ENCODE results near the gene U2AF1. TPM values are rescaled to one million over a fixed set of nuclear protein-coding genes. Genes with fewer than 3 reads are reported as not detected.
"Not testable (repeated sequence)": the region's sequence is repeated elsewhere in the genome, so short reads cannot be mapped to it uniquely, and the experiment has no call there.

The U2AF1 gene
- total RNA-seq, 1 experiment from 2014 or later: 38.0 TPM

DNA sequence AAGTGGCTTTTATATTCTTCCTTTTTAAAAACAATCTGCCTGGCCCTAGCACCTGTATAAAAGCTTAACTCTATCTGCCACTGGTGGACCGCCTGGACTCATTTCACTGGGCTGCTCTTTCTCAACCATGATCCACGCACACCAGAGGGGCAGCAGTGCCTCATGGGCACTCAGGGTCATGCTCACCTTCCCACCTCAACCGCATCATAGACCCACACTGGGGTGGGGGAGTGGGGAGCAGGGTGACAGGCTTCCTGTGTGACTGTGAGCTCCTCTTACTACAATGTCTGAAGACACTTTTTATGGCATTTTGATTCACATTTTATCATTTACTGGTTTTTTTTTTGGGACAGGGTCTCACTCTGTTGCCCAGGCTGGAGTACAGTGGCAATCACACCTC, 16.4 kb downstream of the U2AF1 start:
- H3K4me1 Mint-ChIP-seq (ENCODE audit: insufficient read depth, unreplicated experiment); H3K27me3 Mint-ChIP-seq (ENCODE audit: insufficient read depth, unreplicated experiment); POLR2A ChIA-PET; CTCF ChIA-PET; H3K4me3 Mint-ChIP-seq (ENCODE audit: unreplicated experiment); H3K9me3 Mint-ChIP-seq (ENCODE audit: unreplicated experiment); H3K36me3 Mint-ChIP-seq (ENCODE audit: insufficient read depth, unreplicated experiment); BruUV-seq (replicated peaks); DNase-seq (ENCODE audit: unreplicated experiment); intact Hi-C loops (cut with micrococcal nuclease); H3K27ac Mint-ChIP-seq (ENCODE audit: low read depth, unreplicated experiment): not testable (repeated sequence)

DNA sequence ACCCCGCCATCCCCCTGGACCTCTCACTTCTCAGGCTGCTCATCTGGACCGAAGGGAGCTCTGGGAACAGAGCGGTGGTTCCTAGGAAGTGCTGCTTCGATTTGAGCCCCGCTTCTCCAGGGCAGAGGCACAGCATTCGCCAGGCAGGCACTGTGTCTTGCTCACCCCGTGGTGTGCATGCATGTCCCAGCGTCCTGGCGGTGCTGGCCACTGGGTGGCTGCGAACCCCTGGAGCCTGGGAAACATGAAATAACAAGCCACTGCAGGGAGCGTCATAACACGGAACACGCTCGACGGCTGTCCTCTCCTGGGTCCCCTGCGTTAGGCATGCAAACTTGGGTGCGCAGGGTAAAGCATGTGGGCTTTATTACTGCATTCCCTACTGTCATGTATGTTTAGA, 17.9 kb downstream of the U2AF1 start:
- H3K27ac Mint-ChIP-seq (ENCODE audit: low read depth, unreplicated experiment); H3K9me3 Mint-ChIP-seq (ENCODE audit: unreplicated experiment); H3K4me1 Mint-ChIP-seq (ENCODE audit: insufficient read depth, unreplicated experiment); DNase-seq (ENCODE audit: unreplicated experiment); intact Hi-C loops (cut with micrococcal nuclease); POLR2A ChIA-PET; H3K36me3 Mint-ChIP-seq (ENCODE audit: insufficient read depth, unreplicated experiment); CTCF ChIA-PET; H3K4me3 Mint-ChIP-seq (ENCODE audit: unreplicated experiment); H3K27me3 Mint-ChIP-seq (ENCODE audit: insufficient read depth, unreplicated experiment): not testable (repeated sequence)
- BruUV-seq (replicated peaks): TSS peak; percentile 43

DNA sequence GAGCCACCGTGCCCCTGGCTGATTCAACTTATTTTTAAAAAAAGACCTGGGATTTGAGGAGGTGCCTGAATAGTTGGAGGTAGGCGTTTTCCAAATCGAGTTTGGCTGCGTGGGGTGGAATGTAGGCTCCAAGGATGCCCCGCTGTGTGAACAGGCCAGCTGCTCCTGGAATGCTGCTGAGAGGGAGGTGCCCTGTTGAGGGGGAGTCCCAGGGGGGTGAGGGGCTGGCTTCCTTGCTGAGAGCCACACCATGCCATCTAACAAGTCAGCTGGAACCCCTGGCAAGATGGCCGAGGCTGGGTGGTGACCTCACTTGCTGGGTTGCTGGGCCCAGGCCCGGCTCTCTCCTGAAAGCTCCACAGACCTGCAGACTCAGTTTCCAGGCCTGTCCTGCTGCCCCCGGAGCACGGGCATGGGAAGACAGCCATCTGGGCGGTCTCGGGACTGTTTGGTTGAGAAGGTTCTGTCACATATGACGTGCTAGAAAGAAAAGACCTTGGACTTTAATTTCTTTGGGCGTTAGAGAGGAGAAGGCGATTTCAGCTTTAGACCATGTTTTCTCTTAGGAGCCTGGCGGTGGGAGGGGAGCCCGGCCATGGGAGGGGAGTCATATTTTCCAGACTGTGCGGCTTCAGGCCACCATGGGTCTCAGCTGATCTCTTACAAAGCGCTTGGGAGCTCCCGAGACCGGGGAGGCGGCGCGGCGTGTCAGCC, 24.6 kb downstream of the U2AF1 start:
- H3K36me3 Mint-ChIP-seq (ENCODE audit: insufficient read depth, unreplicated experiment); H3K27ac Mint-ChIP-seq (ENCODE audit: low read depth, unreplicated experiment); BruUV-seq (replicated peaks); DNase-seq (ENCODE audit: unreplicated experiment); intact Hi-C loops (cut with micrococcal nuclease); H3K9me3 Mint-ChIP-seq (ENCODE audit: unreplicated experiment); CTCF ChIA-PET; H3K4me3 Mint-ChIP-seq (ENCODE audit: unreplicated experiment); H3K4me1 Mint-ChIP-seq (ENCODE audit: insufficient read depth, unreplicated experiment); POLR2A ChIA-PET; H3K27me3 Mint-ChIP-seq (ENCODE audit: insufficient read depth, unreplicated experiment): not testable (repeated sequence)

DNA sequence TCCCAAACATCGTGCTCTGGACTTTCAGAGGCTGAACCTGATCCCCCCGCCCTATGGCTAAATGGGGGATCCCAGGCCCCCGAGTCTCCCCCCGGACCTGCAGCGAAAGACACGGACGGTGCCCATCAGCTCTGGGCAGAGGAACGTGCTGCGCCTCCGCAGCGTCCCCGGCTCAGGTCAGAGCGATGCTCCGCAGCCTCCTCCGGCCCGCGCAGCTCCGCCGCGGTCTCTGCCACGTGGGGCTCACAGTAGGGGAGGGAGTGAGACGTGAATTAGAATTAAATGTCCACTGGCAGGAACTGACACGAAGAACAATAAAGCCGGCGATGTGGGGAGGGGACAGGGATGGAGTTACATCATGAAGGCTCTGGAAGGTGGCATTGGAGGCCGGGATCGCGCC, 30.7 kb downstream of the U2AF1 start:
- CTCF ChIA-PET; H3K4me1 Mint-ChIP-seq (ENCODE audit: insufficient read depth, unreplicated experiment); POLR2A ChIA-PET; H3K36me3 Mint-ChIP-seq (ENCODE audit: insufficient read depth, unreplicated experiment); BruUV-seq (replicated peaks); H3K9me3 Mint-ChIP-seq (ENCODE audit: unreplicated experiment); H3K27me3 Mint-ChIP-seq (ENCODE audit: insufficient read depth, unreplicated experiment); intact Hi-C loops (cut with micrococcal nuclease); H3K4me3 Mint-ChIP-seq (ENCODE audit: unreplicated experiment); DNase-seq (ENCODE audit: unreplicated experiment); H3K27ac Mint-ChIP-seq (ENCODE audit: low read depth, unreplicated experiment): not testable (repeated sequence)

DNA sequence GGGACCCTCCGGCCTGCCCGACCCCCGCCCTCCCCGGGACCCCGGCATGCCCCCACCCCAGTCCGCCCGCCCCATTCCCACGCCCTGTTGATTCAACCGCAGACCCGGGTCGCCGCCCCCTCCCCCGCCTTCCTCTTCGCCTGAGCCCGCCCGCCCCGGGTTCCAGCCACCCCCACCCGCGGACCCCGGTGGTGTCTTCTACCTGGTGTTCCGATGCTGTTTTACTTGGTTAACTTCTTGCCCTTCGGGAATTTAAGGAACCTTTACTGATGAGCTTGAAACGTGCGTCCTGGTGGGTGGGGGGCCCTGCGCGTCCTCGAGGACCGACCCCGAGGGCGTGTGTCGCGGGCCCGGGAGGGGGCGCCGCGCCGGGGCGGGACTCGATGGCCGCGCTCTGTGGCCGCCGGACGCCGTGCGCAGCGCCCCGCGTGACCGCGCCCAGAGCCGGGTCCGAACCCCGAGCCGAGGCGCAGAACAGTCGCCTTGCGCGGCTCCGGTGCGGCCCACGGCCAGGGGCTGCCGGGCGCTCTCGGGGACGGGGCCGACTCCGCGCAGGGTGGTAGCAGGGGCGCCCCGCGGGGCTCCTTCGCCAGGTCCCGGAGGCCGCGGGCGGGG, 31.2 kb downstream of the U2AF1 start:
- H3K9me3 Mint-ChIP-seq (ENCODE audit: unreplicated experiment); BruUV-seq (replicated peaks); H3K4me3 Mint-ChIP-seq (ENCODE audit: unreplicated experiment); H3K36me3 Mint-ChIP-seq (ENCODE audit: insufficient read depth, unreplicated experiment); DNase-seq (ENCODE audit: unreplicated experiment); POLR2A ChIA-PET; H3K4me1 Mint-ChIP-seq (ENCODE audit: insufficient read depth, unreplicated experiment); H3K27me3 Mint-ChIP-seq (ENCODE audit: insufficient read depth, unreplicated experiment); intact Hi-C loops (cut with micrococcal nuclease); H3K27ac Mint-ChIP-seq (ENCODE audit: low read depth, unreplicated experiment); CTCF ChIA-PET: not testable (repeated sequence)

DNA sequence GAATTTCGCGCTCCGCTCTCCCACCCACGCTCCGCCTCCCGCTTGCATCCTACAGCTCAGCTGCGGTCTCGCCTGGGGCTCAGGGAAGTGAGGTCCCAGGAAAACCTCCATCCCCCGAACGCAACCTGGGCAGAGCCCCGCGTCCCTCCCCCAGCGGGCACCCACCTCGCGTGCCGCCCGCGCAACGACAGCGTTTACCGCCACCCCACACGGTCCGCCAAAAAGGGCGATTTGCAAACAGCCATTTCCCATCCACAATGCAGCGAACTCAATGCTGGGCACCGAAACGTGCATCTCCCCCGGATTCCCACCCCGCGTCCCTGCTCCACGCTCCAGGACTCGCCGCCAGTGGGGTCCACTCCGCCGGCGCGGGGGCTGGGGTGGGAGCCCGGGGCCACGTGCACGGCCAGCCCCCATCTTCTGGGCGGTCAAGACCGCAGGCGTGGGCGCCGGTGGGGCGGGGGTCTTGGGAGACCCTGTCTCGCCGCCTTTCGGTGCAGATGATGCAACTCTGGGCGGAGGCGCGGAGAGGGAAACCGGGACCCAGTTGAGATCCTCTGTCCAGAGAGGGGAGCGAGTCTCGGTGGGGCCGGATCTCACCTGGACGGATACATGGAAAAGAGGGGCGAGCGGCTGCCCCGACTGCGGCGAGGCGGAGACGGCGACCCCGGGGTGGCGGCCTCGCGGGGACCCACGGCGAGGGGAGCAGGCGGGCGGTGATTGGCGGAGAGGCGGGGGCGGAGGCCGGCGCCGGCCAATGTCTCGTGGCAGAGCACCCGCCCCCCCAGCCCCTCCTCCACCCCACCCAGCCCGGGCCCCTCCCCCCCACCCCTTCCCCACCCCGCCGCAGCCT, 32.0 kb downstream of the U2AF1 start, which contains the start of gene CBS:
TSS of gene CBS (minus strand) at position 666 of the 853 bp plus-strand sequence. CDS start 3,642 bp downstream, outside the sequence.
- CTCF ChIA-PET; H3K9me3 Mint-ChIP-seq (ENCODE audit: unreplicated experiment); POLR2A ChIA-PET; H3K27me3 Mint-ChIP-seq (ENCODE audit: insufficient read depth, unreplicated experiment); H3K36me3 Mint-ChIP-seq (ENCODE audit: insufficient read depth, unreplicated experiment); BruUV-seq (replicated peaks); H3K27ac Mint-ChIP-seq (ENCODE audit: low read depth, unreplicated experiment); DNase-seq (ENCODE audit: unreplicated experiment); intact Hi-C loops (cut with micrococcal nuclease); H3K4me3 Mint-ChIP-seq (ENCODE audit: unreplicated experiment); H3K4me1 Mint-ChIP-seq (ENCODE audit: insufficient read depth, unreplicated experiment): not testable (repeated sequence)

DNA sequence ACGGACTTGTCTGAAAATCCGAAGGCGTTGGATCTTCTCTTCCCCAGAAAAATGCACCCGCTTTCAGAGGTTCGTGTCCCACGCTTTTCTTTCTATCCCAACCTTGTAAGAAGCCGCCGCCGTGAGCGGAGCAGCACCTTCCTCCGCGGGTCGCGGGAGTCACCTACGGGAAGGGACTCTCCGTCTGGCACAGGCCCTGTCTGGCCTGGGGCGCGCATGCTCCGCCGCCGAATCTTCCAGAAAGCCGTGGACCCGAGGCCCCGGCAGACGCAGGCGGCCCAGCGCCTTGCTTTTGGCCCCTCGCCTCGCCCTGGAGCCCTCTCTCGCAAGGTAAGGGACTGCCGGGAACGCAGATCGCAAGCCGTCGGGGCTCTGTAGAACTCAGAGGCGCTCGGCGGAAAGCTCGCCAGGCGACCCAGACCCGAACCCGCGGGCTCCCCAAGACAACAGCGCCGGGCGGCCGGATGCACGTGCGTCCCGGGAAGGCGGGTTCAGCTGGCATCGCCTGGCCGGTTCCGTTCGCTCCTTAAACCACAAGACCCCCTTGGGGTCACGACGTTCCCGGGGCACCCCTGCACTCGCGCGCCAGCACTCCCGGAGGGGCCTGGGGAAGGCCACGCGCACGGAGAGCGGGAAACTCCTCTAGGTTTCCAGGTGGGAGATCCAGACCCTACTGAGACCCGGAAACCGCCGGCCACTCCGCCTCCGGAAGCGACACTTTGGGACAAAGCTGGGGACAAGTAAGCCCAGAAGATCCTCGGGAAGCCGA, 32.8 kb downstream of the U2AF1 start:
- H3K27ac Mint-ChIP-seq (ENCODE audit: low read depth, unreplicated experiment); H3K27me3 Mint-ChIP-seq (ENCODE audit: insufficient read depth, unreplicated experiment); H3K36me3 Mint-ChIP-seq (ENCODE audit: insufficient read depth, unreplicated experiment); H3K4me1 Mint-ChIP-seq (ENCODE audit: insufficient read depth, unreplicated experiment); POLR2A ChIA-PET; H3K4me3 Mint-ChIP-seq (ENCODE audit: unreplicated experiment); H3K9me3 Mint-ChIP-seq (ENCODE audit: unreplicated experiment); DNase-seq (ENCODE audit: unreplicated experiment); CTCF ChIA-PET; intact Hi-C loops (cut with micrococcal nuclease): not testable (repeated sequence)
- BruUV-seq (replicated peaks): TSS peak; percentile 65

DNA sequence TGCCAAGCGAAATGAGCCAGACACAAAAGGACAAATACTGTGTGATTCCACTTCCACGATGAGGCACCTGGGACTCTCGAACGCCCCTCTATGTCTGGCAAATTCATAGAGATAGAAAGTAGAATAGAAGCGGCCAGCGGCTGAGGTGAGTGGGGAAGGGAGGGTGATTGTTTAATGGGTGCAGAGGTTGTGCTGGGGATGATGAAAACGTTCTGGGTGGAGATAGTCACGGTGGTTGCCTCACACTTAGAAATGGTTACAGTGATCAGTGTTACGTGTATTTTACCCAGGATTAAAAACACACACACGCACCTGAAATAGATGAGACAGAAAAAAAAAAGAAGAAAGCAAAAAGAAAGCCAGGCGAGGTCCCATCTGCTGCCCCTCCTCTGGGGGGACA, 34.6 kb downstream of the U2AF1 start:
- H3K36me3 Mint-ChIP-seq (ENCODE audit: insufficient read depth, unreplicated experiment); POLR2A ChIA-PET; H3K27ac Mint-ChIP-seq (ENCODE audit: low read depth, unreplicated experiment); H3K4me1 Mint-ChIP-seq (ENCODE audit: insufficient read depth, unreplicated experiment); BruUV-seq (replicated peaks); H3K9me3 Mint-ChIP-seq (ENCODE audit: unreplicated experiment); H3K27me3 Mint-ChIP-seq (ENCODE audit: insufficient read depth, unreplicated experiment); H3K4me3 Mint-ChIP-seq (ENCODE audit: unreplicated experiment); intact Hi-C loops (cut with micrococcal nuclease); CTCF ChIA-PET; DNase-seq (ENCODE audit: unreplicated experiment): not testable (repeated sequence)

DNA sequence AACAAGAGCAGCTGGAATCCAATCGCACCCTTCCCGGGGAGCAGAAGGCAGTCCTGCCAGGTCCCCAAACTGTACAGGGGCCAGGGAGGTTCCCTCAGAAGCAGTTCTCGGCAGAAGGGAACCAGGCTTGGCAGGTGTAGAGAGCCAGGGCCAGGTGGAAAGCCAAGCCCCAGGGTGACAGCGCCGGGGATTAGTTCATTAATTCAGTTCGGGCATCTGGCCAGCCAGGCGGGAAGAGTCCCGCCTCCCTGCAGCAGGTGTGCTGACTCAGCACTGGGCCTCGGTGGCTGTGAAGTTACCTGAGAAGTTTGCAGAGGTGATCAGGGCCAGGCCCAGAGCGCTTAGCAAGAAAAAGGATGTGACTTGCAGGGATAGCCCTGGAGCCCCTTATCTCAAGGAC, 37.7 kb downstream of the U2AF1 start:
- CTCF ChIA-PET; H3K27me3 Mint-ChIP-seq (ENCODE audit: insufficient read depth, unreplicated experiment); DNase-seq (ENCODE audit: unreplicated experiment); BruUV-seq (replicated peaks); POLR2A ChIA-PET; H3K27ac Mint-ChIP-seq (ENCODE audit: low read depth, unreplicated experiment); H3K4me3 Mint-ChIP-seq (ENCODE audit: unreplicated experiment); intact Hi-C loops (cut with micrococcal nuclease); H3K9me3 Mint-ChIP-seq (ENCODE audit: unreplicated experiment); H3K36me3 Mint-ChIP-seq (ENCODE audit: insufficient read depth, unreplicated experiment); H3K4me1 Mint-ChIP-seq (ENCODE audit: insufficient read depth, unreplicated experiment): not testable (repeated sequence)
